Liver (tissue), 9 donors: ENCODE results near the gene CCDC9B. TPM values are rescaled to one million over a fixed set of nuclear protein-coding genes. Genes with fewer than 3 reads are reported as not detected.
A peak's percentile ranks its signal among the peaks of the same experiment; 100 is the strongest.

Source experiments
- DNase-seq: peaks from one replicate; pipeline ENCODE4 v3.0.0-alpha.2; 2017; ENCODE audit warnings: low spot score
- H3K27ac ChIP-seq, 2 donors: one replicate each; pipeline ENCODE4 v1.7.0; 2013; ENCODE audit warnings: inconsistent platforms in 2 of 2, low read length in 2 of 2, control low read depth in 1 of 2, low read depth in 1 of 2, mild to moderate bottlenecking in 1 of 2
- H3K27me3 ChIP-seq, 4 donors: one replicate each; pipeline versions ENCODE4 v1.6.1 to v1.7.0; 2013; ENCODE audit warnings: low read length in 3 of 4, inconsistent platforms in 1 of 4, mild to moderate bottlenecking in 1 of 4, moderate library complexity in 1 of 4; ENCODE audit not compliant: control insufficient read depth in 4 of 4, insufficient read depth in 4 of 4
- H3K36me3 ChIP-seq, 4 donors: one replicate each; pipeline versions ENCODE4 v1.6.1 to v1.7.0; 2013; ENCODE audit warnings: low read length in 3 of 4, mild to moderate bottlenecking in 3 of 4, low read depth in 1 of 4, moderate library complexity in 1 of 4; ENCODE audit not compliant: control insufficient read depth in 4 of 4, insufficient read depth in 3 of 4
- H3K4me1 ChIP-seq, 4 donors: one replicate each; pipeline versions ENCODE4 v1.6.1 to v1.7.0; 2013; ENCODE audit warnings: low read length in 3 of 4, mild to moderate bottlenecking in 3 of 4, moderate library complexity in 1 of 4; ENCODE audit not compliant: control insufficient read depth in 4 of 4, insufficient read depth in 4 of 4
- H3K4me3 ChIP-seq, 3 donors: one replicate each; pipeline versions ENCODE4 v1.6.1 to v1.7.0; 2013; ENCODE audit warnings: low read length in 3 of 3, control low read depth in 1 of 3, low read depth in 1 of 3, mild to moderate bottlenecking in 1 of 3
- H3K9ac ChIP-seq, 2 donors: one replicate each; pipeline ENCODE4 v1.7.0; 2013; ENCODE audit warnings: low read length in 2 of 2, mild to moderate bottlenecking in 2 of 2, moderate library complexity in 2 of 2, control low read depth in 1 of 2, low read depth in 1 of 2
- H3K9me3 ChIP-seq, 4 donors: one replicate each; pipeline versions ENCODE4 v1.6.1 to v1.7.0; 2013; ENCODE audit warnings: low read length in 3 of 4; ENCODE audit not compliant: control insufficient read depth in 4 of 4
- EGR1 ChIP-seq, 2 donors: IDR thresholded peaks; 2 replicates each; pipeline ENCODE4 v1.6.1; 2016 to 2018; ENCODE audit warnings: antibody characterized with exemption in 2 of 2, low read depth in 2 of 2
- FOXA1 ChIP-seq: IDR thresholded peaks from 2 replicates; pipeline ENCODE4 v1.6.1; 2016; ENCODE audit warnings: antibody characterized with exemption
- FOXA2 ChIP-seq: IDR thresholded peaks from 2 replicates; pipeline ENCODE4 v1.6.1; 2016; ENCODE audit warnings: antibody characterized with exemption
- GABPA ChIP-seq, 2 donors: IDR thresholded peaks in 1 of 2; conservative IDR thresholded peaks in 1 of 2; 2 replicates each; pipeline ENCODE4 v1.6.1; 2016; ENCODE audit warnings: antibody characterized with exemption in 2 of 2, mild to moderate bottlenecking in 1 of 2, moderate library complexity in 1 of 2
- HNF4A ChIP-seq, 2 donors: conservative IDR thresholded peaks; 2 replicates each; pipeline ENCODE4 v1.6.1; 2016; ENCODE audit warnings: antibody characterized with exemption in 2 of 2, mild to moderate bottlenecking in 2 of 2
- HNF4G ChIP-seq: IDR thresholded peaks from 2 replicates; pipeline ENCODE4 v1.6.1; 2016; ENCODE audit warnings: antibody characterized with exemption
- JUND ChIP-seq, 2 donors: IDR thresholded peaks; 2 replicates each; pipeline ENCODE4 v1.6.1; 2016; ENCODE audit warnings: antibody characterized with exemption in 2 of 2
- RAD21 ChIP-seq, 2 donors: IDR thresholded peaks; 2 replicates each; pipeline ENCODE4 v1.6.1; 2016; ENCODE audit warnings: antibody characterized with exemption in 2 of 2, mild to moderate bottlenecking in 2 of 2
- SP1 ChIP-seq: IDR thresholded peaks from 2 replicates; pipeline ENCODE4 v1.6.1; 2018; ENCODE audit warnings: antibody characterized with exemption, mild to moderate bottlenecking
- TAF1 ChIP-seq: conservative IDR thresholded peaks from 2 replicates; pipeline ENCODE4 v1.6.1; 2016; ENCODE audit warnings: antibody characterized with exemption, mild to moderate bottlenecking
- YY1 ChIP-seq: IDR thresholded peaks from 2 replicates; pipeline ENCODE4 v1.6.1; 2016; ENCODE audit warnings: antibody characterized with exemption, mild to moderate bottlenecking
- WGBS: extraction: QIAGEN DNeasy Blood & Tissue Kit; methylation state at CpG from one replicate; pipeline ENCODE4 v1.1.7; 2013; 5-methylcytosine and 5-hydroxymethylcytosine counted together
- polyA plus RNA-seq, 2 donors: library from polyadenylated mRNA; stranded (reverse) in 1 of 2; unstranded in 1 of 2; fragments of 200-250 nt in 1 of 2; fragments of >200 nt in 1 of 2; fragmentation: Nextera tagmentation in 1 of 2; extraction: Ambion mirVana in 1 of 2; gene quantifications; one replicate each; pipeline versions ENCODE4 v1.2.1 to v1.2.3, GENCODE V29; 2013 to 2015
- total RNA-seq, 2 donors: library from RNA; depleted of rRNA; stranded (reverse); fragments of >200 nt; gene quantifications; one replicate each; pipeline ENCODE4 v1.2.3, GENCODE V29; 2014
- TF ChIP-seq, protein P1 (sequence below): IDR thresholded peaks from 2 replicates; pipeline ENCODE4 v1.6.1; 2016; ENCODE audit warnings: antibody characterized with exemption
- TF ChIP-seq, protein P2 (sequence below): IDR thresholded peaks from 2 replicates; pipeline ENCODE4 v1.6.1; 2016; ENCODE audit warnings: antibody characterized with exemption, mild to moderate bottlenecking
- TF ChIP-seq, protein P3 (sequence below): IDR thresholded peaks from 2 replicates; pipeline ENCODE4 v1.6.1; 2016; ENCODE audit warnings: antibody characterized with exemption
- TF ChIP-seq, protein P4 (sequence below): fragments of 150-350 bp; IDR thresholded peaks from 2 replicates; pipeline ENCODE4 v1.5.1; 2017; ENCODE audit warnings: improper control_type of control experiment, low read depth, low read length; ENCODE audit not compliant: missing input control
- donor health status: healthy.
- donor health status: healthy.
- donor health status: healthy.
- donor health status: healthy.
- donor health status: healthy.

CCDC9B gene
- total and polyA plus RNA-seq, 4 donors = 0.43 to 4.4 (median 0.73) TPM

DNA sequence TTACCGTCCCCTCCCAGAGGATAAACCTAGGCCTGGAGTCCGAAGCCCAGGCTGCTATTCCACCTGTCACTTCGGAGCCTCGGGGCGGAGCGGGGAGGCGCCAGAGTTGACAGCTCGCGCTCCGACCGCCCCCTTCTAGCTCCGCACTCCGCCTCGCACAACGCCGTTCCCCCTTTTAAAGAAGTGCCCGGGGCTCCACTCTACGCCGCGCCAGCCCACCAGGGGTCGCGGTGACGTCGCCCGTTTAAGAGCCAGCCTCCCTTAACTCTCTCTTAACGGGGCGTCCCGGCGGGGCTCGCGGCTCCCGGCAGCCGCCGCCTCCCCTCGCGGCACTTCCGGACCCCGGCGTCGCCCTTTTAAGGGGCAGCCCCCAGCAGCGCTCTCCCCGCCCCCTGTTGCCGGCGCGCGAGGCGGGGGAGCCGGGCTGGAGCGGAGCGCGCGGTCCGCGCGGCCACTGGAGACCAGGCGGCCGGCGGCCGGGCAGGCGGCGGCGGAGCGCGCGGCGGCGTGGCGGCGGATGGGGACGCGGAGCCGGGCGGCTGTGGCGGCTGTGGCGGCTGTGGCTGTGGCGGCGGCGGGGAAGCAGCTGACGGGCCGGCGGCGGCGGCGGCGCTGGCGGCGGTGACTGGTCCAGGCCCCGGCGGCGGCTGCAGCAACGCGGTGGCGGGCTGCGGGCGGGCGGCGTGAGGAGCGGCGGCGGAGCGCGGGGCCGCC lies 17.3 kb downstream of the CCDC9B start, which contains the start of gene INAFM2:
Gene INAFM2 (plus strand): TSS at position 454 of the 714 bp plus-strand sequence. CDS start 364 bp downstream, outside the sequence.
- H3K9me3 ChIP-seq = no peaks in the 10 kb centered on the region
- under 1% methylated on average over 103 of the region's 103 CpGs for WGBS
- H3K9ac ChIP-seq = no peak within 1 kb of the TSS
- H3K27me3 ChIP-seq = no peaks in the 10 kb centered on the region
- peaks cover 0 to 11% (median 6%) of the 10 kb centered on the region in 4 donors for H3K4me1 ChIP-seq
- TF ChIP-seq, protein P1, sequence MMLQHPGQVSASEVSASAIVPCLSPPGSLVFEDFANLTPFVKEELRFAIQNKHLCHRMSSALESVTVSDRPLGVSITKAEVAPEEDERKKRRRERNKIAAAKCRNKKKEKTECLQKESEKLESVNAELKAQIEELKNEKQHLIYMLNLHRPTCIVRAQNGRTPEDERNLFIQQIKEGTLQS = no peak
- TF ChIP-seq SP1 (peak; percentile 60), RAD21 (IDR thresholded peaks at IDR 0.05) (peak; percentile 49 to 61), FOXA1 (no peak), EGR1 (IDR thresholded peaks at IDR 0.05; ENCODE audit: low read depth in 2 of 2) (peak in 1 of 2 donors; percentile 63), GABPA (IDR thresholded peaks at IDR 0.05 in 1 of 2, conservative IDR thresholded peaks at IDR 0.05 in 1 of 2) (peak in 1 of 2 donors; percentile 40), HNF4A (conservative IDR thresholded peaks at IDR 0.05) (peak in 1 of 2 donors; percentile 31), YY1 (peak; percentile 63)
- TF ChIP-seq, protein P2, sequence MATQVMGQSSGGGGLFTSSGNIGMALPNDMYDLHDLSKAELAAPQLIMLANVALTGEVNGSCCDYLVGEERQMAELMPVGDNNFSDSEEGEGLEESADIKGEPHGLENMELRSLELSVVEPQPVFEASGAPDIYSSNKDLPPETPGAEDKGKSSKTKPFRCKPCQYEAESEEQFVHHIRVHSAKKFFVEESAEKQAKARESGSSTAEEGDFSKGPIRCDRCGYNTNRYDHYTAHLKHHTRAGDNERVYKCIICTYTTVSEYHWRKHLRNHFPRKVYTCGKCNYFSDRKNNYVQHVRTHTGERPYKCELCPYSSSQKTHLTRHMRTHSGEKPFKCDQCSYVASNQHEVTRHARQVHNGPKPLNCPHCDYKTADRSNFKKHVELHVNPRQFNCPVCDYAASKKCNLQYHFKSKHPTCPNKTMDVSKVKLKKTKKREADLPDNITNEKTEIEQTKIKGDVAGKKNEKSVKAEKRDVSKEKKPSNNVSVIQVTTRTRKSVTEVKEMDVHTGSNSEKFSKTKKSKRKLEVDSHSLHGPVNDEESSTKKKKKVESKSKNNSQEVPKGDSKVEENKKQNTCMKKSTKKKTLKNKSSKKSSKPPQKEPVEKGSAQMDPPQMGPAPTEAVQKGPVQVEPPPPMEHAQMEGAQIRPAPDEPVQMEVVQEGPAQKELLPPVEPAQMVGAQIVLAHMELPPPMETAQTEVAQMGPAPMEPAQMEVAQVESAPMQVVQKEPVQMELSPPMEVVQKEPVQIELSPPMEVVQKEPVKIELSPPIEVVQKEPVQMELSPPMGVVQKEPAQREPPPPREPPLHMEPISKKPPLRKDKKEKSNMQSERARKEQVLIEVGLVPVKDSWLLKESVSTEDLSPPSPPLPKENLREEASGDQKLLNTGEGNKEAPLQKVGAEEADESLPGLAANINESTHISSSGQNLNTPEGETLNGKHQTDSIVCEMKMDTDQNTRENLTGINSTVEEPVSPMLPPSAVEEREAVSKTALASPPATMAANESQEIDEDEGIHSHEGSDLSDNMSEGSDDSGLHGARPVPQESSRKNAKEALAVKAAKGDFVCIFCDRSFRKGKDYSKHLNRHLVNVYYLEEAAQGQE = peak; percentile 53
- TF ChIP-seq, protein P3, sequence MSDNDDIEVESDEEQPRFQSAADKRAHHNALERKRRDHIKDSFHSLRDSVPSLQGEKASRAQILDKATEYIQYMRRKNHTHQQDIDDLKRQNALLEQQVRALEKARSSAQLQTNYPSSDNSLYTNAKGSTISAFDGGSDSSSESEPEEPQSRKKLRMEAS = peak; percentile 73
- TF ChIP-seq, protein P4, sequence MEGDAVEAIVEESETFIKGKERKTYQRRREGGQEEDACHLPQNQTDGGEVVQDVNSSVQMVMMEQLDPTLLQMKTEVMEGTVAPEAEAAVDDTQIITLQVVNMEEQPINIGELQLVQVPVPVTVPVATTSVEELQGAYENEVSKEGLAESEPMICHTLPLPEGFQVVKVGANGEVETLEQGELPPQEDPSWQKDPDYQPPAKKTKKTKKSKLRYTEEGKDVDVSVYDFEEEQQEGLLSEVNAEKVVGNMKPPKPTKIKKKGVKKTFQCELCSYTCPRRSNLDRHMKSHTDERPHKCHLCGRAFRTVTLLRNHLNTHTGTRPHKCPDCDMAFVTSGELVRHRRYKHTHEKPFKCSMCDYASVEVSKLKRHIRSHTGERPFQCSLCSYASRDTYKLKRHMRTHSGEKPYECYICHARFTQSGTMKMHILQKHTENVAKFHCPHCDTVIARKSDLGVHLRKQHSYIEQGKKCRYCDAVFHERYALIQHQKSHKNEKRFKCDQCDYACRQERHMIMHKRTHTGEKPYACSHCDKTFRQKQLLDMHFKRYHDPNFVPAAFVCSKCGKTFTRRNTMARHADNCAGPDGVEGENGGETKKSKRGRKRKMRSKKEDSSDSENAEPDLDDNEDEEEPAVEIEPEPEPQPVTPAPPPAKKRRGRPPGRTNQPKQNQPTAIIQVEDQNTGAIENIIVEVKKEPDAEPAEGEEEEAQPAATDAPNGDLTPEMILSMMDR = peak; percentile 50
- peak; percentile 89 for DNase-seq
- H3K36me3 ChIP-seq = peaks cover 0 to 1% (median 0%) of the 10 kb centered on the region in 4 donors
- peak within 1 kb of the TSS; percentile 25 to 86 (median 74) for H3K4me3 ChIP-seq
- H3K27ac ChIP-seq = peak within 1 kb of the TSS; percentile 19 to 56

DNA sequence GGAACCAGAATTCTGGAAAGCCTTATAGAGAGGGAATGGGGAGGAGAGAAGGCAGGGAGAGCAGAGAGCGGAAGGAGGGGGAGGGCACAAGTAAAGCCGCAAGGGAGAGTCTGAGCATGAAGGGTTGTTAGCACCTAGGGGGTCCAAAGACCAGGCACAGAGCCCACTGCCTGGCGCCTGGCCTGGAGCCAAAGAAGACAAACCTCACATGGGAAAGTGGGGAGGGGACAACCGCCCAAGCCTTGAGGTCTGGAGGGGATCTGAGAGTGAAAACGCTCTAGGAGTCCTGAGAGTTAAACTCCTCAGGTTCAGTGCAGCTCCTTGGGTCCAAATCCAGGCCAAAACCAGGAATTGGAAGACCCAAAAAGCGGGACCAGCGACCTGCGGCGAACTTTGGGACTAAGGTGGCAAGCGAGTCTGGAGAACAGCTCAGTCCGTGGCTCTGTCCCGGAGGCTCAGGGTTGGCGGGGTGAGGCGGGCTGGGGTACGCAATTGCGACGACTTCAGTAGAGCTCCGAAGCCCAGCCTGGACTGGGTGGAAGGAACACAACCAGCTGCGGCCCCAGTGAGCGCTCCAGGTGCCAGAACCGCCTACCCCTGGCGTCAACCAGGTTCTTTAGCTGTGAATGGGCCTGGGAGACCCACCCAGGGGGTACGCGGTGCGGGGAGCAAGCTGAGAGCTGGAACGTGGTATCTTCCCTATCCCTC lies 18.1 kb downstream of the CCDC9B start:
- 54% methylated on average over 26 of the region's 26 CpGs for WGBS
- peak overlapping the region in 1 of 2 donors; percentile 56 for H3K27ac ChIP-seq
- peaks cover 0 to 11% (median 6%) of the 10 kb centered on the region in 4 donors for H3K4me1 ChIP-seq
- H3K9ac ChIP-seq = no peak overlapping the region
- no peaks in the 10 kb centered on the region for H3K9me3 ChIP-seq
- no peaks in the 10 kb centered on the region for H3K27me3 ChIP-seq
- H3K4me3 ChIP-seq = peak overlapping the region in 2 of 3 donors; percentile 37 to 86
- peaks cover 0 to 1% (median 0%) of the 10 kb centered on the region in 4 donors for H3K36me3 ChIP-seq
- no peak for DNase-seq
- TF ChIP-seq HNF4G (no peak), EGR1 (IDR thresholded peaks at IDR 0.05; ENCODE audit: low read depth in 2 of 2) (no peak), YY1 (no peak), GABPA (IDR thresholded peaks at IDR 0.05 in 1 of 2, conservative IDR thresholded peaks at IDR 0.05 in 1 of 2) (no peak), JUND (IDR thresholded peaks at IDR 0.05) (no peak), FOXA2 (no peak), RAD21 (IDR thresholded peaks at IDR 0.05) (no peak), TAF1 (no peak), SP1 (no peak)
- TF ChIP-seq, protein P4 = no peak
- TF ChIP-seq, protein P2 = no peak
- TF ChIP-seq, protein P1 = no peak
